PC-3 (cell line): ENCODE data around the gene GNAI1. TPM values are rescaled to one million over a fixed set of nuclear protein-coding genes. Genes with fewer than 3 reads are reported as not detected.
"Not testable (repeated sequence)": the region's sequence is repeated elsewhere in the genome, so short reads cannot be mapped to it uniquely, and the experiment has no call there.

Experiments used
- ATAC-seq: fragments of 200-7000 bp; cut with Tn5 transposase; 2 replicates; pipeline ENCODE4 v1.9.1; 2020; ENCODE audit warnings: mild to moderate bottlenecking, moderate library complexity
- BruUV-seq: library from RNA; stranded (reverse); fragments of 400-500 nt; replicated peaks from 2 replicates; lab custom pipeline; 2021; lab: Mats Ljungman, UMichigan
- CTCF ChIA-PET: fragments of 300-600 bp; sonication (Branson Sonifier 250); formaldehyde crosslinking; loops from one replicate; lab custom pipeline; 2022; ENCODE audit warnings: antibody characterized with exemption; lab: Charles Lee
- POLR2A ChIA-PET: fragments of 300-600 bp; sonication (Branson Sonifier 250); formaldehyde crosslinking; loops from one replicate; lab custom pipeline; 2022; ENCODE audit warnings: antibody characterized with exemption; ENCODE audit not compliant: unreplicated experiment; lab: Charles Lee
- DNase-seq: peaks from one replicate; pipeline ENCODE4 v3.0.0-alpha.2; 2015
- H2AFZ ChIP-seq: fragments of 300-600 bp; sonication (generic); 2 replicates; pipeline ENCODE4 v1.6.0; 2016; ENCODE audit warnings: antibody characterized with exemption, low read length
- H3F3A ChIP-seq: fragments of 300-600 bp; sonication (generic); one replicate; pipeline ENCODE4 v1.6.0; 2017; ENCODE audit warnings: antibody characterized with exemption, low read length, control low read depth, mild to moderate bottlenecking; ENCODE audit not compliant: unreplicated experiment
- H3K27ac ChIP-seq: fragments of 300-600 bp; sonication (generic); 2 replicates; pipeline ENCODE4 v1.5.1; 2016; ENCODE audit warnings: mild to moderate bottlenecking, low read length
- H3K27me3 ChIP-seq: fragments of 300-600 bp; sonication (generic); 2 replicates; pipeline ENCODE4 v1.6.1; 2016; ENCODE audit warnings: low read length, mixed read lengths
- H3K36me3 ChIP-seq: fragments of 300-600 bp; sonication (generic); 2 replicates; pipeline ENCODE4 v1.6.1; 2016; ENCODE audit warnings: low read depth, mixed run types, low read length, mixed read lengths
- H3K4me1 ChIP-seq: fragments of 300-600 bp; sonication (generic); 2 replicates; pipeline ENCODE4 v1.5.1; 2016; ENCODE audit warnings: low read length; ENCODE audit not compliant: insufficient read depth
- H3K4me2 ChIP-seq: fragments of 300-600 bp; sonication (generic); 2 replicates; pipeline ENCODE4 v1.6.0; 2016; ENCODE audit warnings: low read length
- H3K4me3 ChIP-seq: fragments of 300-600 bp; sonication (generic); 2 replicates; pipeline ENCODE4 v1.5.1; 2016; ENCODE audit warnings: mild to moderate bottlenecking, low read length, mixed read lengths
- H3K79me2 ChIP-seq: fragments of 300-600 bp; sonication (generic); 2 replicates; pipeline ENCODE4 v1.6.1; 2017; ENCODE audit warnings: low read length, mixed read lengths
- H3K9ac ChIP-seq: fragments of 300-600 bp; sonication (generic); 2 replicates; pipeline ENCODE4 v1.6.0; 2016; ENCODE audit warnings: mild to moderate bottlenecking, low read length
- H3K9me2 ChIP-seq: fragments of 300-600 bp; sonication (generic); replicated peaks from 2 replicates; pipeline ENCODE4 v1.6.1; 2016; ENCODE audit warnings: mixed run types, low read length, mixed read lengths
- H3K9me3 ChIP-seq: fragments of 300-600 bp; sonication (generic); 2 replicates; pipeline ENCODE4 v1.6.1; 2016; ENCODE audit warnings: low read length, mixed read lengths
- H4K20me1 ChIP-seq: fragments of 300-600 bp; sonication (generic); 2 replicates; pipeline ENCODE4 v1.6.1; 2016; ENCODE audit warnings: low read length, mixed read lengths
- CTCF ChIP-seq: fragments of 300-600 bp; sonication (generic); conservative IDR thresholded peaks from 2 replicates; pipeline ENCODE4 v1.5.1; 2017; ENCODE audit warnings: antibody characterized with exemption, low read depth, mild to moderate bottlenecking, low read length
- EZH2 ChIP-seq: fragments of 300-600 bp; sonication (generic); IDR thresholded peaks from one replicate; pipeline ENCODE4 v1.6.1; 2017; ENCODE audit warnings: antibody characterized with exemption, mild to moderate bottlenecking, low read length; ENCODE audit not compliant: unreplicated experiment
- EZH2phosphoT487 ChIP-seq: fragments of 300-600 bp; sonication (generic); IDR thresholded peaks from 2 replicates; pipeline ENCODE4 v1.6.1; 2018; ENCODE audit warnings: mild to moderate bottlenecking, antibody characterized with exemption, low read length, borderline replicate concordance
- intact Hi-C: fragments of 100-400 bp; cut with micrococcal nuclease; formaldehyde crosslinking; loops from 2 replicates; pipeline ENCODE4 v1.9.0; 2023
- total RNA-seq: library from RNA; depleted of rRNA; stranded (reverse); fragments of >200 nt; gene quantifications from 2 replicates; pipeline ENCODE4 v1.2.3, GENCODE V29; 2014

GNAI1 gene
- total RNA-seq, 1 experiment from 2014 or later = 16.9 TPM

- no peaks in the 10 kb centered on the region for H3K9me3 ChIP-seq
- peaks cover 51% of the 10 kb centered on the region for H3K79me2 ChIP-seq
- H3K4me1 ChIP-seq = peaks cover 11% of the 10 kb centered on the region
- no peaks in the 10 kb centered on the region for H4K20me1 ChIP-seq
- H3K27me3 ChIP-seq = no peaks in the 10 kb centered on the region
- POLR2A ChIA-PET = interaction anchor here (0.6 kb wide), 1 partner anchor 100 kb away, joined by 3 read pairs; no protein-coding TSS in a partner anchor
- no peak overlapping the region for H3K9ac ChIP-seq
- BruUV-seq = no TSS peak
- ATAC-seq (no peak), DNase-seq (no peak)
- no peak overlapping the region for H3K4me2 ChIP-seq
- no peaks in the 10 kb centered on the region for H3K9me2 ChIP-seq
- H3K36me3 ChIP-seq = no peaks in the 10 kb centered on the region
- TF ChIP-seq EZH2phosphoT487 = no peak
- TF ChIP-seq EZH2 = no peak
- TF ChIP-seq CTCF = no peak
- CTCF ChIA-PET = no interaction called here
- no peak overlapping the region for H2AFZ ChIP-seq
- H3K4me3 ChIP-seq = no peak overlapping the region
- H3F3A ChIP-seq = no peaks in the 10 kb centered on the region
- intact Hi-C loops = no loop called here
- no peak overlapping the region for H3K27ac ChIP-seq
Measured at GRCh38 chr7:80154656-80155333, 20.2 kb downstream of the GNAI1 start.

GRCh38 chr7:80155374-80155773 lies 20.7 kb downstream of the GNAI1 start:
- peaks cover 11% of the 10 kb centered on the region for H3K4me1 ChIP-seq
- intact Hi-C loops = no loop called here
- no peak for ATAC-seq
- ChIA-PET CTCF (no interaction called here), POLR2A (no interaction called here)
- H3K9me2 ChIP-seq = no peaks in the 10 kb centered on the region
- H3K27me3 ChIP-seq = no peaks in the 10 kb centered on the region
- no TSS peak for BruUV-seq
- no peak overlapping the region for H3K4me2 ChIP-seq
- H3K4me3 ChIP-seq = no peak overlapping the region
- H3K79me2 ChIP-seq = peaks cover 48% of the 10 kb centered on the region
- no peaks in the 10 kb centered on the region for H4K20me1 ChIP-seq
- H2AFZ ChIP-seq = no peak overlapping the region
- TF ChIP-seq EZH2phosphoT487 = no peak
- TF ChIP-seq EZH2 = no peak
- no peak for TF ChIP-seq CTCF
- H3K9ac ChIP-seq = no peak overlapping the region
- H3K9me3 ChIP-seq = no peaks in the 10 kb centered on the region
- no peak overlapping the region for H3K27ac ChIP-seq
- no peaks in the 10 kb centered on the region for H3F3A ChIP-seq
- no peaks in the 10 kb centered on the region for H3K36me3 ChIP-seq
- DNase-seq = no peak

- ATAC-seq, POLR2A ChIA-PET, H4K20me1 ChIP-seq, H3K4me3 ChIP-seq, H3K9me3 ChIP-seq, H3K36me3 ChIP-seq, H2AFZ ChIP-seq, intact Hi-C loops, DNase-seq, H3K4me1 ChIP-seq, BruUV-seq, H3K4me2 ChIP-seq, H3K9me2 ChIP-seq, H3F3A ChIP-seq, H3K27me3 ChIP-seq, H3K9ac ChIP-seq, H3K27ac ChIP-seq: not testable (repeated sequence)
- CTCF ChIA-PET = interaction anchor here (1.0 kb wide), 1 partner anchor 24 kb away, joined by 3 read pairs; no protein-coding TSS in a partner anchor
- peaks cover 30% of the 10 kb centered on the region for H3K79me2 ChIP-seq
Measured at GRCh38 chr7:80157770-80158169, 23.1 kb downstream of the GNAI1 start.
